BE2C (cell line): ENCODE results near the gene RPL35.

ENCODE experiments used
- DNase-seq: peaks from one replicate; pipeline ENCODE4 v3.0.0-alpha.2; 2020
- H3K27me3 ChIP-seq: fragments of 250-450 bp; sonication (Bioruptor Pico); 2 replicates; pipeline ENCODE4 v1.5.1; 2020; ENCODE audit warnings: mild to moderate bottlenecking
- H3K36me3 ChIP-seq: fragments of 250-450 bp; sonication (Bioruptor Pico); 2 replicates; pipeline ENCODE4 v1.5.1; 2020; ENCODE audit warnings: mild to moderate bottlenecking
- H3K4me1 ChIP-seq: fragments of 250-450 bp; sonication (Bioruptor Pico); 2 replicates; pipeline ENCODE4 v1.5.1; 2020
- H3K4me3 ChIP-seq: 2 replicates; pipeline ENCODE4 v1.5.1; 2011; ENCODE audit warnings: low read depth, low read length
- H3K9me3 ChIP-seq: fragments of 250-450 bp; sonication (Bioruptor Pico); 2 replicates; pipeline ENCODE4 v1.5.1; 2020
- CTCF ChIP-seq: IDR thresholded peaks from 2 replicates; pipeline ENCODE4 v1.5.1; 2012; ENCODE audit warnings: mild to moderate bottlenecking, low read depth, low read length

The RPL35 gene

GRCh38 chr9:124855944-124856765 lies 5.6 kb downstream of the RPL35 start:
- Histone ChIP-seq H3K36me3 (peaks cover 45% of the 10 kb centered on the region), H3K9me3 (no peaks in the 10 kb centered on the region), H3K4me1 (no peaks in the 10 kb centered on the region; the same call in 1 of the 2 replicates), H3K27me3 (no peaks in the 10 kb centered on the region; the same call in 1 of the 2 replicates), H3K4me3 (no peak overlapping the region)
- TF ChIP-seq CTCF, result peak; percentile 55
- peak; percentile 78 for DNase-seq

- H3K9me3 ChIP-seq, result no peaks in the 10 kb centered on the region
- no peaks in the 10 kb centered on the region; the same call in 1 of the 2 replicates for H3K4me1 ChIP-seq
- H3K36me3 ChIP-seq, result peaks cover 39% of the 10 kb centered on the region
- no peak overlapping the region for H3K4me3 ChIP-seq
- no peaks in the 10 kb centered on the region; the same call in 1 of the 2 replicates for H3K27me3 ChIP-seq
- DNase-seq, result no peak
- TF ChIP-seq CTCF, result no peak
Observed at GRCh38 chr9:124855566-124855943, 6.2 kb downstream of the RPL35 start.

GRCh38 chr9:124854822-124855221 lies 6.9 kb downstream of the RPL35 start:
- H3K4me3 ChIP-seq, result no peak overlapping the region
- no peaks in the 10 kb centered on the region for H3K9me3 ChIP-seq
- H3K27me3 ChIP-seq, result no peaks in the 10 kb centered on the region; the same call in 1 of the 2 replicates
- peaks cover 32% of the 10 kb centered on the region for H3K36me3 ChIP-seq
- H3K4me1 ChIP-seq, result no peaks in the 10 kb centered on the region; the same call in 1 of the 2 replicates
- DNase-seq, result no peak
- no peak for TF ChIP-seq CTCF

- H3K4me1 ChIP-seq, result no peaks in the 10 kb centered on the region; the same call in 1 of the 2 replicates
- TF ChIP-seq CTCF, result no peak
- no peaks in the 10 kb centered on the region for H3K9me3 ChIP-seq
- H3K4me3 ChIP-seq, result no peak overlapping the region
- H3K27me3 ChIP-seq, result no peaks in the 10 kb centered on the region; the same call in 1 of the 2 replicates
- no peak for DNase-seq
- H3K36me3 ChIP-seq, result peaks cover 25% of the 10 kb centered on the region
Observed at GRCh38 chr9:124854161-124854560, 7.6 kb downstream of the RPL35 start.

GRCh38 chr9:124853605-124854143 lies 8.1 kb downstream of the RPL35 start:
- TF ChIP-seq CTCF, result no peak
- H3K4me3 ChIP-seq, result no peak overlapping the region
- H3K4me1 ChIP-seq, result no peaks in the 10 kb centered on the region; the same call in 1 of the 2 replicates
- peaks cover 20% of the 10 kb centered on the region for H3K36me3 ChIP-seq
- no peaks in the 10 kb centered on the region for H3K9me3 ChIP-seq
- no peaks in the 10 kb centered on the region; the same call in 1 of the 2 replicates for H3K27me3 ChIP-seq
- DNase-seq, result no peak
